K562 (cell line): ENCODE results near the gene UBASH3A. TPM values are rescaled to one million over a fixed set of nuclear protein-coding genes. Genes with fewer than 3 reads are reported as not detected.

ENCODE experiments used
- ARID4B ChIP-seq: sonication (generic); formaldehyde crosslinking; IDR thresholded peaks from 2 replicates; pipeline ENCODE4 v1.8.0; 2022; ENCODE audit warnings: mild to moderate bottlenecking, missing genetic modification reagents
- CBFA2T3 ChIP-seq: fragments of 450-650 bp; IDR thresholded peaks from 2 replicates; pipeline ENCODE4 v1.6.1; 2017
- CREB3L1 ChIP-seq: fragments of 450-650 bp; IDR thresholded peaks from 2 replicates; pipeline ENCODE4 v1.6.1; 2014; ENCODE audit warnings: low read depth, mild to moderate bottlenecking, moderate library complexity, borderline replicate concordance
- CREM ChIP-seq: IDR thresholded peaks from 2 replicates; pipeline ENCODE4 v1.6.1; 2014; ENCODE audit warnings: antibody characterized with exemption, low read depth
- FOS ChIP-seq: IDR thresholded peaks from 3 replicates; pipeline ENCODE4 v1.6.1; 2011; ENCODE audit not compliant: insufficient read length; ENCODE audit errors: extremely low read depth
- FOXJ2 ChIP-seq: fragments of 200-800 bp; sonication (Bioruptor generic); IDR thresholded peaks from 2 replicates; pipeline ENCODE4 v1.6.1; 2016; ENCODE audit warnings: missing genetic modification characterization, missing compliant biosample characterization
- GATA2 ChIP-seq: sonication (generic); formaldehyde crosslinking; IDR thresholded peaks from 2 replicates; pipeline ENCODE4 v1.4.0; 2020; ENCODE audit warnings: mild to moderate bottlenecking, missing genetic modification reagents
- HNRNPLL ChIP-seq: fragments of 200-400 bp; formaldehyde crosslinking; IDR thresholded peaks from 2 replicates; pipeline ENCODE4 v1.6.1; 2017; ENCODE audit warnings: low read length, low read depth, mild to moderate bottlenecking; ENCODE audit not compliant: poor library complexity, severe bottlenecking
- JUND ChIP-seq, 2 experiments: IDR thresholded peaks; 2 replicates in 1 of 2; 3 replicates in 1 of 2; pipeline ENCODE4 v1.6.1; 2011; ENCODE audit warnings: borderline replicate concordance in 2 of 2, low read depth in 2 of 2, low read length in 2 of 2, improper control_type of control experiment in 1 of 2, missing biosample characterization in 1 of 2, missing genetic modification characterization in 1 of 2, missing genetic modification reagents in 1 of 2
- KLF6 ChIP-seq: fragments of 250-450 bp; sonication (Bioruptor Pico); IDR thresholded peaks from 2 replicates; pipeline ENCODE4 v1.4.0; 2020; ENCODE audit warnings: mild to moderate bottlenecking, moderate library complexity, borderline replicate concordance
- MECOM ChIP-seq: fragments of 250-450 bp; sonication (Bioruptor Pico); IDR thresholded peaks from 2 replicates; pipeline ENCODE4 v1.8.0; 2022; ENCODE audit warnings: inconsistent platforms
- MTA2 ChIP-seq: fragments of 450-650 bp; IDR thresholded peaks from 2 replicates; pipeline ENCODE4 v1.6.1; 2016; ENCODE audit warnings: low read depth
- MTA3 ChIP-seq: fragments of 450-650 bp; formaldehyde crosslinking; IDR thresholded peaks from 2 replicates; pipeline ENCODE4 v1.6.1; 2017; ENCODE audit warnings: mild to moderate bottlenecking, borderline replicate concordance
- MXD1 ChIP-seq: fragments of 250-450 bp; sonication (Bioruptor Pico); IDR thresholded peaks from 2 replicates; pipeline ENCODE4 v1.8.0; 2021; ENCODE audit warnings: borderline replicate concordance, mild to moderate bottlenecking, moderate library complexity; ENCODE audit not compliant: poor library complexity, severe bottlenecking
- NFE2 ChIP-seq: IDR thresholded peaks from 2 replicates; pipeline ENCODE4 v1.6.1; 2014; ENCODE audit warnings: antibody characterized with exemption, low read depth
- PHTF2 ChIP-seq: fragments of 250-450 bp; sonication (Bioruptor Pico); IDR thresholded peaks from 2 replicates; pipeline ENCODE4 v1.5.0; 2021; ENCODE audit warnings: mild to moderate bottlenecking
- SETDB1 ChIP-seq: IDR thresholded peaks from one replicate; pipeline ENCODE4 v1.6.1; 2012; ENCODE audit warnings: low read length, control low read depth, inconsistent platforms
- STAT5B ChIP-seq: fragments of 250-450 bp; sonication (Bioruptor Pico); IDR thresholded peaks from 2 replicates; pipeline ENCODE4 v1.8.0; 2021; ENCODE audit warnings: mild to moderate bottlenecking, inconsistent platforms
- ZBTB5 ChIP-seq: fragments of 450-650 bp; IDR thresholded peaks from 2 replicates; pipeline ENCODE4 v1.6.1; 2017; ENCODE audit warnings: antibody characterized with exemption
- ZNF239 ChIP-seq: fragments of 250-450 bp; sonication (Bioruptor Pico); IDR thresholded peaks from 2 replicates; pipeline ENCODE4 v1.4.0; 2020; ENCODE audit warnings: mild to moderate bottlenecking
- ZNF436 ChIP-seq: fragments of 250-450, 450-650 bp; sonication (Bioruptor Pico); formaldehyde crosslinking; IDR thresholded peaks from 2 replicates; pipeline ENCODE4 v1.7.0; 2020; ENCODE audit warnings: mild to moderate bottlenecking
- polyA plus RNA-seq, 8 experiments: library from polyadenylated mRNA; depleted of rRNA in 4 of 8; stranded (reverse) in 5 of 8; unstranded in 3 of 8; fragments of >200 nt; fragmentation: Nextera tagmentation in 2 of 8; fragmentation: Illumina TruSeq in 1 of 8; extraction: Ambion mirVana in 2 of 8; extraction: Trizol in 1 of 8; gene quantifications; 2 replicates each; pipeline versions ENCODE4 v1.2.1 to v1.2.3, GENCODE V29; 2011 to 2014; ENCODE audit warnings: inconsistent platforms in 1 of 8, missing spikeins in 1 of 8
- total RNA-seq, 7 experiments: library from RNA; depleted of rRNA in 6 of 7; stranded (reverse); fragments of >200 nt in 6 of 7; fragmentation: Illumina TruSeq in 2 of 7; extraction: Trizol in 2 of 7; gene quantifications; 2 replicates each; pipeline versions ENCODE4 v1.2.1 to v1.2.3, GENCODE V29; 2011 to 2021; ENCODE audit warnings: low replicate concordance in 1 of 7

Gene UBASH3A
- total and polyA plus RNA-seq, 9 of the 15 experiments (the other 6 are each of a cell fraction or from before 2014, with no cell fraction given), result 0.23 to 1.8 (median 1.1) TPM

- TF ChIP-seq MTA3 (0 out of 2 replicates have a peak, but pooled peaks have one; percentile 37), PHTF2 (CRISPR knock-in tag) (no peak), ZNF436 (CRISPR knock-in tag) (no peak), FOXJ2 (tag) (no peak), MTA2 (peak; percentile 87), KLF6 (CRISPR knock-in tag) (no peak), CBFA2T3 (peak; percentile 97), HNRNPLL (peak; percentile 39), JUND (IDR thresholded peaks at IDR 0.05; ENCODE audit: borderline replicate concordance, low read depth, low read length) (0 out of 2 replicates have a peak, but pooled peaks have one; percentile 34), JUND (tag; IDR thresholded peaks at IDR 0.05; ENCODE audit: borderline replicate concordance, low read depth, low read length) (peak; percentile 22; the same call in 2 of the 3 replicates), STAT5B (CRISPR knock-in tag) (no peak), ARID4B (CRISPR knock-in tag) (no peak), SETDB1 (no peak), CREB3L1 (0 out of 2 replicates have a peak, but pooled peaks have one; percentile 20), ZNF239 (CRISPR knock-in tag) (no peak), CREM (peak; percentile 73), FOS (no peak), MXD1 (CRISPR knock-in tag) (no peak), MECOM (CRISPR knock-in tag) (no peak), ZBTB5 (no peak), GATA2 (CRISPR knock-in tag) (peak; percentile 94), NFE2 (peak; percentile 51)
Measured at GRCh38 chr21:42403611-42404231, at the start of gene UBASH3A (continued).
